Prostate gland (tissue), 2 donors: ENCODE data around the gene TLK2. TPM values are rescaled to one million over a fixed set of nuclear protein-coding genes. Genes with fewer than 3 reads are reported as not detected.
"Not testable (repeated sequence)": the region's sequence is repeated elsewhere in the genome, so short reads cannot be mapped to it uniquely, and the experiment has no call there.

Experiments
- DNase-seq: peaks from one replicate; pipeline ENCODE4 v3.0.0-alpha.2; 2019; ENCODE audit warnings: low spot score
- H3K27ac ChIP-seq, 2 donors: fragments of 200-600 bp; sonication (generic); 2 replicates each; pipeline ENCODE4 v1.5.1; 2017 to 2019
- H3K27me3 ChIP-seq: fragments of 200-600 bp; sonication (generic); replicated peaks from 2 replicates; pipeline ENCODE4 v1.5.1; 2019; ENCODE audit not compliant: insufficient read depth
- H3K36me3 ChIP-seq, 2 donors: fragments of 200-600 bp; sonication (generic); 1 replicate in 1 of 2; 2 replicates in 1 of 2; pipeline versions ENCODE4 v1.5.1 to v1.8.1; 2017 to 2019
- H3K4me1 ChIP-seq: fragments of 200-600 bp; sonication (generic); replicated peaks from 2 replicates; pipeline ENCODE4 v1.5.1; 2019
- H3K4me3 ChIP-seq, 2 donors: fragments of 200-600 bp; sonication (generic); 2 replicates each; pipeline ENCODE4 v1.5.1; 2017 to 2019
- H3K9me3 ChIP-seq: fragments of 200-600 bp; sonication (generic); 2 replicates; pipeline ENCODE4 v1.5.1; 2017
- CTCF ChIP-seq, 4 experiments: fragments of 200-600 bp in 2 of 4; fragments of 450-650 bp in 2 of 4; sonication (generic) in 2 of 4; IDR thresholded peaks; 1 replicate in 3 of 4; 2 replicates in 1 of 4; pipeline ENCODE4 v1.5.1; 2016 to 2019; ENCODE audit warnings: antibody characterized with exemption in 4 of 4, mild to moderate bottlenecking in 2 of 4, moderate library complexity in 2 of 4
- POLR2A ChIP-seq: fragments of 450-650 bp; IDR thresholded peaks from one replicate; pipeline ENCODE4 v1.6.1; 2016; ENCODE audit warnings: antibody characterized with exemption, mild to moderate bottlenecking
- POLR2AphosphoS5 ChIP-seq: sonication (generic); formaldehyde crosslinking; IDR thresholded peaks from one replicate; pipeline ENCODE4 v1.6.1; 2017; ENCODE audit warnings: antibody characterized with exemption
- WGBS: methylation state at CpG from one replicate; pipeline ENCODE4 v1.1.5; 2018; 5-methylcytosine and 5-hydroxymethylcytosine counted together
- intact Hi-C: fragments of 100-400 bp; cut with DNase I; formaldehyde crosslinking; loops from one replicate; pipeline ENCODE4 v1.14.2; 2022
- total RNA-seq, 2 donors: library from RNA; depleted of rRNA; stranded (reverse); fragments of >200 nt; gene quantifications; one replicate each; pipeline ENCODE4 v1.1.0, GENCODE V29; 2016

Gene TLK2
- total RNA-seq, 2 donors from 2014 or later = 24.1 to 47.6 TPM

GRCh38 chr17:62591333-62591732 is 112.7 kb downstream of the TLK2 start:
- no peak overlapping the region for H3K4me3 ChIP-seq
- no peak overlapping the region for H3K27ac ChIP-seq
- intact Hi-C loops = no loop called here
- no peaks in the 10 kb centered on the region for H3K4me1 ChIP-seq
- no peaks in the 10 kb centered on the region for H3K27me3 ChIP-seq
- DNase-seq = no peak
- no peaks in the 10 kb centered on the region for H3K9me3 ChIP-seq
- TF ChIP-seq CTCF (IDR thresholded peaks at IDR 0.05) (no peak), POLR2A (no peak), POLR2AphosphoS5 (no peak)
- H3K36me3 ChIP-seq = no peaks in the 10 kb centered on the region
- WGBS = 78% methylated on average over 6 of the region's 6 CpGs

GRCh38 chr17:62591822-62592221 is 113.2 kb downstream of the TLK2 start:
- H3K9me3 ChIP-seq, H3K4me1 ChIP-seq, H3K27ac ChIP-seq, H3K4me3 ChIP-seq, intact Hi-C loops, H3K36me3 ChIP-seq, DNase-seq, H3K27me3 ChIP-seq: not testable (repeated sequence)
- 85% methylated on average over 11 of the region's 11 CpGs for whole genome bisulfite sequencing

GRCh38 chr17:62592341-62593099 is 113.9 kb downstream of the TLK2 start:
- TF ChIP-seq CTCF (IDR thresholded peaks at IDR 0.05) (no peak), POLR2A (no peak), POLR2AphosphoS5 (no peak)
- WGBS = 88% methylated on average over 9 of the region's 9 CpGs
- DNase-seq = no peak
- Histone ChIP-seq H3K27ac (no peak overlapping the region), H3K4me3 (no peak overlapping the region), H3K4me1 (no peaks in the 10 kb centered on the region), H3K27me3 (no peaks in the 10 kb centered on the region), H3K36me3 (no peaks in the 10 kb centered on the region), H3K9me3 (no peaks in the 10 kb centered on the region)
- intact Hi-C loops = no loop called here

GRCh38 chr17:62595484-62595883 is 116.9 kb downstream of the TLK2 start:
- Histone ChIP-seq H3K36me3 (no peaks in the 10 kb centered on the region), H3K27me3 (no peaks in the 10 kb centered on the region), H3K4me1 (no peaks in the 10 kb centered on the region), H3K9me3 (no peaks in the 10 kb centered on the region), H3K27ac (no peak overlapping the region), H3K4me3 (no peak overlapping the region)
- TF ChIP-seq POLR2AphosphoS5 = no peak
- TF ChIP-seq POLR2A = no peak
- TF ChIP-seq CTCF (IDR thresholded peaks at IDR 0.05) = no peak
- intact Hi-C loops = no loop called here
- no peak for DNase-seq
- 98% methylated on average over 5 of the region's 5 CpGs for WGBS

- WGBS = 94% methylated on average over 2 of the region's 2 CpGs
- H3K27me3 ChIP-seq = no peaks in the 10 kb centered on the region
- H3K27ac ChIP-seq = no peak overlapping the region
- no peak for TF ChIP-seq POLR2A
- TF ChIP-seq POLR2AphosphoS5 = no peak
- no peak for TF ChIP-seq CTCF (IDR thresholded peaks at IDR 0.05)
- H3K36me3 ChIP-seq = no peaks in the 10 kb centered on the region
- DNase-seq = no peak
- intact Hi-C loops = no loop called here
- H3K4me1 ChIP-seq = no peaks in the 10 kb centered on the region
- no peak overlapping the region for H3K4me3 ChIP-seq
- no peaks in the 10 kb centered on the region for H3K9me3 ChIP-seq
These were observed 118.0 kb downstream of the TLK2 start for GRCh38 chr17:62596662-62597061.
